ENCODE measurements around the gene HDHD5.

Gene HDHD5

DNA sequence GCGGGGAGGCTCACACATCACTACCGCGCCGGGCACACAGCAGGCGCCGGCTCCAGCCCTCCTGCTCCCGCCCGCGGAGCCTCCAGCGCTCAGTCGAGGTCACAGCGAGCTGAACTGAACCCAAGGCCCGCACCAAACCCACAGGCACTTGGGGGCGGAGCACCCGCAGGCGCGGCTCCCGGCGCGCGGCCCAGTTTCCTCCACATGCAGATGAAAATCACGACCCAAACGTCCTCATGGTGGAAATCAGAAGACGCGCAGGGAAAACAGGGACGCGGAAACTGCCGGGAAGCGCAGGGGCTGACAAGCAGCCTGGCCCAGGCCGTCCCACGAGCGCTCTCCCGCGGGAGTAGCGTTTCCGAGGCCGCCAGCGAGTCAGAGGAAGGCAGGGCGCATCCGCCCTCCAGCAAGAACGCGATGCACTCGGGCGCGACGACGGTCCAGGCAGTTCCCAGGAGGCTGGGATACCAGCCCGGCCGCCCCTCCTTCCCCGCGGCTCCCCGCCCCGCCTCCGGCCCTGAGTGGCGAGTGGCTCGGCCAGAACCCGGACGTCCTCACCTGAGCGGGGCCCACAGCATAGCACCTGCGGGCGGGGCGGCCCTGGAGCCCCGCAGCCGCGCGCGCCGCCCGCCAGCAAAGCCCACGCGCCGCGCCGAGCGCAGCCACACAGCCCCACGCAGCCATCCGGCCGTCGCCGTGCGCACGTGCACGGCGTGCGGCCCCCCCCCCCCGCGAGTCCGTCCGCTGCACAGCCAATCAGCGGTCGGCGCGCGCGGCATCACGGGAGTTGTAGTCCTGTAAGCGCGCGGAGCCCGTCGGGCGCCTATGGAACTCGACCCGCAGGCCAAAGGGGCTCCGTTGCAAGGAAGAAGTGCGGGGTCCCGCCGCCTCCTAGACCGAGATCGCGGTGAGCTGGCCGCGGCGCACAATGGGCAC, at the start of gene HDHD5:
Gene HDHD5 (minus strand): TSS at position 710 of the 936 bp plus-strand sequence. CDS start 26 bp downstream, at position 684.
- DNase-seq = peak; percentile 87 to 88

- DNase-seq = peak in 1 of 2 donors; percentile 14
Observed at GRCh38 chr22:17205432-17205831, 46.4 kb upstream of the HDHD5 start.

DNA sequence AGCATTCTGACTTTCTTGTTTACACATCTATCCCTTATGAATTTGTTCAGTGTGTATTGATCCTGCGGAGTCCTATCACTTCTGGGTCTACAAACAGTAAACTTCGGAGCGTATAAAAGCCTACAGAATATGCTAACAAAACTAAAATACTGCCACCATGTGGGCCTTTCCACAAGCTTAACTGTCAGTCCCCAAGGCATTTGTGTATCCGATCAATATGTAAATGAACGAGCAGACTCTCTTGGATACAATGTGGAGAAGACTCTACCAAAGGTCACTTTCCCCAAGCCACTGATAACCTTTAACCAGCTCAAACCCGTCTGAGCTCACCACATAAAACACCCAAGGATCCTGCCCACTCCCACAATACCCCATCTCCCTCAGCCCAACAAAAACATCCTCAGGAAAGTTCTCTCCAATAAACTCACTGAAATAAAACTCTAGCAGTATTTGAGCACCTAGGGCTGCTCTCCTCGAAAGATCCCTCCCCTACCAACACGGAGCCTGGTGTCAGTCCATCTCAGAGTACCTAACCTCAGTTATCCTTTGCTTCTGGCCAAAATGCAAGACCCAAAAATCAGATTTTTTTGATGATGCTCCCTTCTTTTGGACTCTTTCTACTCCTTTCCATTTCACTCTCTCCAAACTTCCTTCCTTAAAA, 42.3 kb upstream of the HDHD5 start:
- DNase-seq = no peak

GRCh38 chr22:17199003-17199731, 40.1 kb upstream of the HDHD5 start:
- no peak for DNase-seq

DNA sequence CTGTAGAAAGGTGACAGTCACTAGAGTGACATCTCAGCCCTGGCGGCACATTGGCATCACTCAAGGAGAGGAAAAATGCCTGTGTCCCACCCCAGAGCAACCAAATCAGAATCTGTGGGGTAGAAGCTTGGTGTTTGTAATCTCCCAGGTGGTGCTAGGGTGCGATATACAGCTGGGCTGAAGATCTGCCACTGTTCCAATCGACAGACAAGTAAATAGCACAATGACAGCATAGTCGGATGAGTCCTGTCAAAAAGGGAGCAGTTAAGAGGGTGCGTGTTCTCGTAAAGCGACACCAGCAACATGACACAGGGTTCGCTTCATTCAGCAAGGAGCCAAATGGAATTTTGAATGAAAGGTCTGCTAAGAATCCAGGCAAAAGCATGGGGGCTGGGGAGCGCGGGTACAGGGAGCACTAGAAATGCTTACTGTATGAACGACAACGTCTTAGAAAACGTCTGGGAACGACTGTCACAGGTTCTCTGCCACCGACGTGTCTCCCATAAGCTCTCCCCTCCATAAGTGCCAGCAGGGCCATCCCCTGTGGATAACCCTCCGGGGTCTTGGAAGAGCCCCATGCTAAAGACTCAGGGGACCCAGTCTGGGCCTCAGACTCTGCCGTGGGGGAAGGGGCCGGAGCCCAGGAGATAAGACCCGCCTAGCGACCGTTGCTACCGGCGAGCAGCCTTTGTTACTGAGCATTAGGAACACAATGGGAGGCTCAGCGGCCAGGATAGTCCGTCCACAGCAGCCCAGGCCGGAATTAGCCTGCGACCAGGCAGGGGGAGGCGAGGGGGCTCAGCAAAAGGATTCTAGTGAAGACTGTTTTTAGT, 39.3 kb upstream of the HDHD5 start:
- no peak for DNase-seq

- no peak for DNase-seq
Observed at GRCh38 chr22:17194213-17194612, 35.1 kb upstream of the HDHD5 start.

DNA sequence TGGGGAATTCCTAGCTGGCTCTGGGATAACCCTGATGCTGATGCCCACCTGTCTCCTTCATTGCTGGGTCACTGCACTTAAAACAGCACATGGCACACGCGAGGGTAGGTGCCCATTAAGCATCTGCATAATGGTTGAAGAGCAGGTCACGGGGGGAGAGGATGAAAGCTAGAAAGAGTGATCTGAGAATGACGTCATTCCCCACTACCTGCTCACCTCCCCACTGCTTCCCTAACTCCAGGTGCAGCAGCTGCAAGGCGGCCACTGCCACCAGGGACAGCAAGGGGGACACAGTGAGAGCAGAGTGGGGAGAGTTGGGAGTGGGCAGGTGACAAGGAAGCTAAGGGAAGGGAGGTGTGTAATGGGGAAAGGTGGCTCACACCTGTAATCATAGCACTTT, 33.1 kb upstream of the HDHD5 start:
- DNase-seq = no peak

GRCh38 chr22:17191163-17191784, 32.2 kb upstream of the HDHD5 start:
- DNase-seq = no peak

- DNase-seq = no peak
Observed at GRCh38 chr22:17190702-17191101, 31.6 kb upstream of the HDHD5 start.

GRCh38 chr22:17176715-17177114, 17.6 kb upstream of the HDHD5 start:
- DNase-seq = no peak

- DNase-seq = no peak
Observed at GRCh38 chr22:17172029-17172833, 13.2 kb upstream of the HDHD5 start.

DNA sequence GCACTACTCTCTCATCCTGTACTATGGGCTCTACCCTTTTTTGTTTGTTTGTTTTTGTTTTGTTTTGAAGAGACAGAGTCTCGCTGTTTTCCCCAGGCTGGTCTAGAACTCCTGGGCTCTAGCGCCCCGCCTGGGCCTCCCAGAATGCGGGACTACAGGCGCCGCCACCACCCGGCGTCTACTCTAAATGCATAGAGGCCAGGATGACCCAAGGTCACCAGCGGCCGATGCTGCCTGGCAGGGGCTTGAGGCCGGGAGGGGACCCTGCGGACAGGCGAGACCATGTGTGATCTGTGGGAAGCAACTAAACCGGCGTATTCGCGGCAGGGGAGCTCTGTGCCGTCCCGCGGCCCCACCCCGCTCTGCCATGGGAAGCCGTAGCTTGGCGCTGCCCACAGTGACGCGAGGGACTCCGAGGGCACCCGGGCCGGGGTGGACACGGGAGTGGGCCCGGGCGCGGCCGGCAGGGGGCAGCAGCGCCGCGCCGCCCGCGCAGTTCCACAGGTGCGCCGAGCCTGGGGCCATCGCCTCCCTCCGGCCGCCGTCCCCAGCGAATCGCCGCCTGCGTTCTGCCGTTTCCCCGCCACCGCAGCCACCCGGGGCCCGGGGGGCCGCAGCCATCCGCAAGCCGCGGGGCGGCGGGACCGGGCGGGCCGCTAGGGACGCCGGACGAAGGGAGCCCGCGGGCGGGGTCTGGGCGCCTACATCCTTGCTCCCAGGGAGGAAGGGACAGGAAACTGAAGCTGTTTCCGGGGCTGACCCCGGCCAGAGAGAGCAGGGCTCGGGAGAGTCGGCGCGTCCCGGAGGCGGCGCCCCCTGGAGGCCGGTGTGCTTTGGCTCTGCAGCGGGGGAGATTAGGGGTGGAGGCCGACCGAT, 12.3 kb upstream of the HDHD5 start:
- peak; percentile 79 to 81 for DNase-seq

GRCh38 chr22:17167486-17167885, 8.4 kb upstream of the HDHD5 start:
- DNase-seq = no peak

GRCh38 chr22:17164392-17165024, 5.4 kb upstream of the HDHD5 start:
- no peak for DNase-seq

DNA sequence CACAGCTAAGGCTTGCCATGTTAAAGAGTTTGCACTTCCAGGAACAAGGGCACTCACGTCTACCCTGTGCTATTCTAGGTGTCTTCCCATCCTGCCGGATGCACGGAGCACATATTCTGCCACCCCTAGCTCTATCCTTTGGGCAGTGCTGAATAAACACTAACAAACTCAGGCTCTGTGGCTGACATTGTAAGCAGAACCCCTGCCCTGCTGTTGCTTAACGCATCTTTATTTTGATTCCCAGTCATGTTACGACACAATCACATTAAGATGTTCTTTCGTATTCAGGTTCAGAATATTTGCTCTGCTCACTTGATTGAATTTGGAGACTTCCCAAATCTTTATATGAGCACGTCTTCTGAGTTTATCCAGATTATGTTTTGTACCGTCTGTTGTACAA, 3.7 kb upstream of the HDHD5 start:
- no peak for DNase-seq

DNA sequence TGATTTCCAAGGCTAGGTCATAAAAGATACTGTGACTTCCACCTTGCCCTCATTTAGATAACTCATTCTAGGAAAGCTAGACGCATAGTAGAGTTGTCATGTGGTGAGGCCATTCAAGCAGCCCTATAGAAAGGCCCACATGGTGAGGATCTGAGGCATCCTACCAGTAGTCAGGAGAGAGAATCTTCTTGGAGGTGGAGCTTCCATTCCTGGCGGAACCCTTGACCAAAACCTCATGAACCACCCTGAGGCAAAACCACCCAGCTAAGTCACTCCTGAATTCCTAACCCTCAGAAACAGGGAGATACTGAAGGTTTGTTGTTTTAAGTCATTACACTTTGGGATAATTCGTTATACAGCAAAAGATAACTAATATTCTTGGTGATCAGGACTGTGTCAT, 2.9 kb upstream of the HDHD5 start:
- DNase-seq = no peak

GRCh38 chr22:17159504-17159951, 451 bp upstream of the HDHD5 start:
- peak; percentile 16 to 40 for DNase-seq

GRCh38 chr22:17158176-17158567, 905 bp downstream of the HDHD5 start:
- no peak for DNase-seq

- no peak for DNase-seq
Observed at GRCh38 chr22:17157714-17158113, 1.4 kb downstream of the HDHD5 start.

GRCh38 chr22:17155941-17156340, 3.1 kb downstream of the HDHD5 start:
- DNase-seq = no peak
